Ovary (tissue), 3 donors: ENCODE results near the gene DUSP7.

Experiments used
- CTCF ChIP-seq, 3 donors: fragments of 450-650 bp in 2 of 3; fragments of 200-600 bp in 1 of 3; IDR thresholded peaks; one replicate each; pipeline versions ENCODE4 v1.5.1 to v1.8.0; 2016 to 2022; ENCODE audit warnings: antibody characterized with exemption in 3 of 3, mild to moderate bottlenecking in 1 of 3
- EP300 ChIP-seq: sonication (generic); formaldehyde crosslinking; IDR thresholded peaks from one replicate; pipeline ENCODE4 v1.6.1; 2017; ENCODE audit warnings: antibody characterized with exemption
- POLR2A ChIP-seq: fragments of 450-650 bp; IDR thresholded peaks from one replicate; pipeline ENCODE4 v1.6.1; 2017; ENCODE audit warnings: antibody characterized with exemption, mild to moderate bottlenecking, moderate library complexity
- donor health status: DM: no; HTN: no; CAD: no.

GRCh38 chr3:52038227-52038626 lies 18.1 kb downstream of the DUSP7 start:
- TF ChIP-seq CTCF (IDR thresholded peaks at IDR 0.05): no peak
- TF ChIP-seq POLR2A: no peak
- TF ChIP-seq EP300: no peak
